Stimulated activated CD4-positive, alpha-beta T cell treated with anti-CD3 and anti-CD28 coated beads, TNF-alpha, amount 100 ng/mL, for 48 hours (primary cell): ENCODE measurements around the gene CDK2.
"Not testable (repeated sequence)": the region's sequence is repeated elsewhere in the genome, so short reads cannot be mapped to it uniquely, and the experiment has no call there.

Experiments
- DNase-seq, 3 donors: peaks; one replicate each; pipeline ENCODE4 v3.0.0-alpha.2; 2020; ENCODE audit warnings: low read depth in 3 of 3

Gene CDK2

DNA sequence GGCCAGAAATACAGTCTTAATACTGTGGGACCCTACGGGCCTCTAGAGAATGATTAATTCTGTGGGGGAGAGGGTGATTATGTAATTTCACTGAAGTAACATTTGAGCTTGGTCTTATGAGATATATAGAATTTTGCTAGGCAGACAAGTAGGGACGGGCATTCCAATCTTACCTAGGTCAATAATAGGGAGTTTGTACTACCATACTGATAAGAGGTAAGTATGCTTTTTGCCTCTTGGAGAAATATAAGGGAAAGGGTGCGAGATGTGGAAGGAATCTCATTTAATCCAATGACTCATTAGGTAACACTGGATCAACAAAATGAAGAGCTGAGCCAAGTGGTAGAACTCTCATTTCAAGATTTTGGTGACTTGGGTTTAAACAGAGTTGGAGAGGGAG, 12.4 kb downstream of the CDK2 start:
- DNase-seq: no peak

DNA sequence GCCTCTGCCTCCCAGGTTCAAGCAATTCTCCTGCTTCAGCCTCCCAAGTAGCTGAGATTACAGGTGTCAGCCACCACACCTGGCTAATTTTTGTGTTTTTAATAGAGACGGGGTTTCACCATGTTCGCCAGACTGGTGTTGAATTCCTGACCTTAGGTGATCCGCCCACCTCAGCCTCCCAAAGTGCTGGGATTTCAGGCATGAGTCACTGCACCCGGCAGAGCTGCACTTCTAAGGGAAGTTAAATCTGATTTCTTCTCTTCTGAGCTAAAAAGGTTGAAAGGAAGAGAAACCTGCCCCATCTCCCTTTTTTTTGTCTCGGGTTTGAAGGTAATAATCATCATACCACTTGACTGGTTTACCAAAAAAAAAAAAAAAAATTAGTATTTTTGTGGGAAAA, 15.3 kb downstream of the CDK2 start:
- not testable (repeated sequence) for DNase-seq

DNA sequence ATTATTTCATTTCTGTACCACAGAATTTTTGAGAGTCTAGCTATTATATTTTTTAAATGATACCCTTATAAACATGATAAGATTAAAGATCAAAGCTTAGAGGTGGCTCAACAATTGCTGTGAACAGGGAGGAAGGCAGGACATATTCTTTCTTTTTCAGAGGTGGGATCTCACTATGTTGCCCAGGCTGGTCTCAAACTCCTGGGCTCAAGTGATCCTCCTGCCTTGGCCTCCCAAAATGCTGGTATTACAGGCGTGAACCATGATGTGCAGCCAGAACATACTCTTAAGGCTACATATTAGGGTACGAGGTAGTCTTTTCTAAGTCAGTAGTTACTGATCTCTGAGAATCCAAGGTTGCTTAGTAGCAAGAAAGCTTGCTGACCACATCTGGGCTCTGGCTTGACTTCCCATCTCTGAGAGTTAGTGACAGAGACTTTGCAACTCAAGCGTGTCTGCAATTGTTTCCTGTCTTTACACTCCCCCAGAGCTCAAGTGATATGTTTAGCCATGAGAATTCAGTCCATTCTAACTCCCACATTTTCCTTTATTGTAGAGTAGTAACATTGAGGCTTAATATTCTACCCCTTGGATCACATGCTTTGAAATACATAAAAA, 15.8 kb downstream of the CDK2 start:
- DNase-seq: no peak

DNA sequence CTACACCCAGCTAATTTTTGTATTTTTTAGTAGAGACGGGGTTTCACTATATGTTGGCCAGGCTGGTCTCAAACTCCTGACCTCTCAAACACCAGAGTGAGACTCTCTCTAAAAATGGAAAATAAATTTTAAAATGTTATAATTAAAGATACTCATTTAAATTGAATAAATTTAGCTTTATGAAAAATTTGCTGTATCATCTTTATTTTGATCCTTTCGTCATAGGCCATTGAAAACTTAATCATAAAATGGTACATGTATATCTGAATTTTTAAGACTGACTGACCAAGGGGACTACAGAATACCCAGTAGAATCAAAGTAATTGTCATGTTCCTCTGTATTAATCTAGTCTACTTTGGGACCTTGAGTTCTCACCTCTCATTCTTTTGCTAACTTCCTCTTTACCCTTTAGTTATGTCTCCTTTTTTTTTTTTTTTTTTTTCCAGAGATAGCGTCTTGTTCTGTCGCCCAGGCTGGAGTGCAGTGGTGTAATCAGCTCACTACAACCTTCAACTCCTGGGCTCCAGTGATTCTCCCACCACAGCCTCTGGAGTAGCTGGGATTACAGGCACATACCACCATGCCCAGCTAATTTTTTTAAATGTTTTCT, 16.7 kb downstream of the CDK2 start:
- no peak for DNase-seq

DNA sequence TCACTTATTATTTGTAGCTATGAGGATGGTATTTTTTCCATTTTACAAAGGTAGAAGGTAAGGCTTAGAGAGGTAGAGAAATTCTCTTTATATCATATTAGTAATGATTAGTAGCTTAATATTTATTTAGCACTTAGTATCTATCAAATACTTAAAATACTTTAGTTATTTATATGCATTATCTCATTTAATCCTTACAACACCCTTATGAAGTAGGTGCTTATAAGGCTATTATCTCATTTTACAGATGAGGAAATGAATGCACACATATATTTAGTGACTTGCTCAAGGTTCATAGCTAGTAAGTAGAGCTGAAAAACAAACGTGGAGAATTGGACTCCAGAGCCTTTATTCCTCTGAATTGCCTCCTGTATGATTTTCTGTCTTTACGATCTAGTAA, 18.2 kb downstream of the CDK2 start:
- DNase-seq: no peak

DNA sequence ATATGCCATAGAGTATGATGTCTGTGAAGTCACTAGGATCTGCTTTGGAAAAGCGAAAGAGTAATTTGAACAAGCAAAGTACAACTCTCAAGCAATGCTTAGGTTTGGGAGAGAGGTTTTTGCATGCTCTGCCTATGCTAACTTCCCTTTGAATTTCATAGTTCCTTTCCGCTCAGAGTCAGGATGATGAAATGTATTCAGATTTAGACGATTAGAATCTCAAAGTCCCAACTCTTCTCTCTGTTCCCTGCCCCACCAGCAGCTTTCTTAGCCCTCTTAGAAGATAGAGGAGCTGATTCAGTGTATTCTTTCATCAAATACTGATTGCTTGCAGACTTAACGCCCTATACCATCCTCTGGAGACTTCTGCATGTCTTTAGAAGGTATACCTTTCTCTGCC, 18.7 kb downstream of the CDK2 start:
- DNase-seq: no peak

DNA sequence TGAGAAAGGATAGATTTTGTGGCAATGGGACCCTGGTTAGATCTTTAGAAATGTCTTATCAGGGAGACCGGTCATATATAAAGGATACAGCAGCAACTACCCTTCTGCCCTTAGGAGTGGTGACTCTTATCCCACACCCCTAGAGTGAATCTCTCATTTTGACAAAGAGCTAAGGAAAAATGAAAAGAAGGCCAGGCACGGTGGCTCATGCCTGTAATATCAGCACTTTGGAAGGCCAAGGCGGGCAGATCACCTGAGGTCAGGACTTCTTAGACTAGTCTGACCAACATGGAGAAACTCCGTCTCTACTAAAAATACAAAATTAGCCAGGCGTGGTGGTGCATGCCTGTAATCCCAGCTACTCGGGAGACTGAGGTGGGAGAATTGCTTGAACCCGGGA, 19.3 kb downstream of the CDK2 start:
- DNase-seq: not testable (repeated sequence)

DNA sequence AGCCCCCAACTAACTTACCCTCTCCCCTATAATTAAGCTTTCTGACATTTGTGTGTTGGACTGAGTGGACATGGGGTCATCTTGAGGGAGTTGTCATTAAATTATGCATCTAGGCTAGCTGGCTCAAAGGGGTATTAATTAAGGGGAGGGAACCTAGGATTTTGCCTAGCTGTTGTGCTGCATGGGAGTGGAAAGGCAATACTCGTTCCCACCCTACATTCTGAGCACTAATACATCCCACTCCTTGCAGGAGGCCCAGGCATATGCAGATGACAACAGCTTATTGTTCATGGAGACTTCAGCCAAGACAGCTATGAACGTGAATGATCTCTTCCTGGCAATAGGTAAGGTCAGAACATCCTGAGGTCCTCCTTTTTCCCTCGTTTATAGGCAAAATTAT, 24.5 kb downstream of the CDK2 start:
- no peak for DNase-seq

DNA sequence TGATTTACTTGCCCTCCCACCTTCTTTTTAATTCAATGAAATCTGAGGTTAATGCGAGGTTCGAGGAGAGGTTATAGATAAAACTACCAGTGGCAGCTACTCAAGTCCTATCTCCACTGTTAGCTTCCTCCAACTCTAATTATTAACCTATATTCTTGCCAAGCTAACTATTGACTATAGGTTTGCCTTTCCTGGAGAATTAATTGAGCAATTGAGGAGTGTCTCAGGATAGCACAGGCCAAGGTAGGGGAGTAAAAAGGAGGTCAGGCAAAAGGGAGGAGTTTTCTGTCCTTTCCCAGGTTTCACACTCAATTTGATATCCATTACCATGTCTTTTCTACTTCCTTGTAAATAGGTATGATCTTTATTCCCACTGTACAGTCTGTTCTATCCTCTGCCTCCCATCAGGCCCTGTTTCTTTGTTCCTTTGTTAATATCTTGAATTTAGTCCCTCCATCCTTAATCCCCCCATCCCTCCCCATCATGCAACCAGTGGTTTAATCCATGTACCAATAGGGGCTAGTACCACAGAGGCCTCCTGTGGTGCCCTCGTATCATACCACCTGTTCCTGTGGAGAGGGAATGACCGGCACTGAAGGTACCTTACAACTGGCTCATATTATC, 26.7 kb downstream of the CDK2 start:
- DNase-seq: no peak

DNA sequence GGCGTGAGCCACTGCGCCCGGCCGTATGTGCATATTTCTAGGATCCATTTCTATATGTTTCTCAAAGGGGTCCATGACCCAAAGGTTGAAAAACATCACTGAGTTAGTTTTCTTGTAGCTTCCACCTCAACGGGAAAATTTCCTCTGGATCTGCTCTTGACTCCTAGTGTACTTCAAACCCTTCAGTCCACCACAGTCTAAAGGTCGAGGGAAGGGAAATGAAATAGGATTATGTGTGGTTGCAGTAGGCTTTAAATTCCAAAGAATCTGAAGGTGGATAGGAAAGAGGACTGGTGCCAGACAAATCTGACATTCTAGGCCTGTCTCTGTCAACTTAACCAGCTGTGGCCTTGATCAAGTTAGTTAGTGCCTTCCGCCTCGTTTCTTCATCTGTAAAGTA, 28.7 kb downstream of the CDK2 start:
- no peak for DNase-seq

DNA sequence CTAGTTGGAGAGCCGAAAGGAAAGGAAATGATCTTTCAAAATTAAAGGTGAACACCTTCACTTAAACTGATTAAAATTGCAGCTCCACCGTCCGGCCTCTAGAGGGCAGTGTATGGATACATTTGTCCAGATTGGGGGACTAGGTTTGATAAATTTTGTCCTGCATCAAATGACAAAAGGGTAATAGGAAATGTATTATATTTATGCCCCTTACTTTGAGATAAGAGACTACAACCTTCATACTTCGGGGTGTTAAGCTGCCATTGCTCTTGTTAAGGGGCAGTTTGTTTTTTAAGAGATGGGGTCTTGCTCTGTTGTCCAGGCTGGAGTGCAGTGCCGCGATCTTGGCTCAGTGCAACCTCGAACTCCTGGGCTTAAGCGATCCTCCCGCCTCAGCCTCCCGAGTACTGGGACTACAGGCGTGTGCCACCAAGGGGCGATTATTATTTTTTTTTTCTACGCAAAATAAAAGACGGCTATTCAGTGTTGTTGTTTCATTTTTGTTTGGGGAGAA, 29.6 kb downstream of the CDK2 start:
- peak; percentile 30 to 39 (median 34) for DNase-seq

DNA sequence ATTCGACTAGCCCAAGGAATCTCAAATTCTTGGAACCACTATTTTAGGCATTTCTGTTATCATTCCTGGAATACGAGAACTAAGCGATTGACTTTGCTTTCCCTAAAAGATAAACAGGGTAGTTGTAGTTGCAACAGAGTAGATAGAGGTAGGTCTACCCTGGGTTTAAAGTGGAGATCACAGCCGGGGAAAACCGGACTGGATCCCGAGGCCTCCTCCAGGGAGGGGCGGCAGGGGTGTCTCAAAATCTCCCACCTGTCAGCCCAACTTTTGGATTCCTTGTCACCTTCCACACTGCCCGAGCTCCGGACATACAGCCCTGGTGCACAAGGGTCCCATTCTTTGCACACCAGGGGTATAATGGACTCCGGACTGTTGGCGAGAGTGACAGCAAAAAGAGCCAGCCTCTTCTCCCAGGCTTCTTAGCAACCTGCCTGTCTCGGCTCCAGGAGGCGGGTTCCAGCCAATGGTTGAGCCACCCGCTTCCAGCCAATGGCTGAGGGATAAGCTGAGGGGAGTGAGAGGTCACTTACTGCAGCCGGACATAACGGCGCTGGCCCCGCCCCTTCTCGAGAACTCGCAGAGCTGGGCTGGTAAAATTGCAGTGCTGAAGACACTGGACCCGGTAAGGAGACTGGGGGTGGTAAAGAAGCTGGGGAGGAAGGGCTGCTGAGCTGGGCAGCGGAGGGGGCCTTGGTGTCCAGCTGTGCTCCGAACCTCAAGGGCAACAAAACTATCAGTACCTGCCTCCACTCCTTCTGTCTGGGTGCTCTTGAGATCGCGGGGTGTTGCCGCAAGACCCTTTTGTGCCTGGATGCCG, 30.3 kb downstream of the CDK2 start, which contains the start of gene SUOX:
SUOX (plus strand) TSS at position 562 of the 820 bp plus-strand sequence. CDS start 4,946 bp downstream, outside the sequence.
- no peak for DNase-seq

DNA sequence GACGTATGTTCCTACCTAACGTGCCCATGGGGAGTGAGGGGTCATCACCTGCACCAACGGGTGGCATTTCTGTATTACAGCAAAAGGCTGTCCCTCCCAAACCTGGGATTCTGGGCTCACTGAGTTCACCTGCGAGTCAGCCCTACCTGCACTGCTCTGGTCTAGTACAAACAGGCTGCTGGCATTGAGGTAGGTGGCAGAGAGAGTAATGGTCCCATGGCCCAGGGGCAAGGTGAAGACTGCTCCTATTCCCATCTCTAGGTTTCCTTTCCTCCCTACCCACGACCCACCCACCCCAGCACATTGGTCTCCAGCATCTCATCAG, 30.9 kb downstream of the CDK2 start:
- no peak for DNase-seq

DNA sequence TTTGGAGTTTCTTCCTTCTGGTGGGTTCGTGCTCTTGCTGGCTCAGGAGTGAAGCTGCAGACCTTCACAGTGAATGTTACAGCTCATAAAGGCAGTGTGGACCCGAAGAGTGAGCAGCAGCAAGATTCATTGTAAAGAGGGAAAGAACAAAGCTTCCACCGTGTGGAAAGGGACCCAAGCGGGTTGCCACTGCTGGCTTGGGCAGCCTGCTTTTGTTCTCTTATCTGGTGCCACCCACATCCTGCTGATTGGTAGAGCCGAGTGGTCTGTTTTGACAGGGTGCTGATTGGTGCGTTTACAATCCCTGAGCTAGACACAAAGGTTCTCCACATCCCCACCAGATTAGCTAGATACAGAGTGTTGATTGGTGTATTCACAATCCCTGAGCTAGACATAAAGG, 32.9 kb downstream of the CDK2 start:
- DNase-seq: not testable (repeated sequence)

DNA sequence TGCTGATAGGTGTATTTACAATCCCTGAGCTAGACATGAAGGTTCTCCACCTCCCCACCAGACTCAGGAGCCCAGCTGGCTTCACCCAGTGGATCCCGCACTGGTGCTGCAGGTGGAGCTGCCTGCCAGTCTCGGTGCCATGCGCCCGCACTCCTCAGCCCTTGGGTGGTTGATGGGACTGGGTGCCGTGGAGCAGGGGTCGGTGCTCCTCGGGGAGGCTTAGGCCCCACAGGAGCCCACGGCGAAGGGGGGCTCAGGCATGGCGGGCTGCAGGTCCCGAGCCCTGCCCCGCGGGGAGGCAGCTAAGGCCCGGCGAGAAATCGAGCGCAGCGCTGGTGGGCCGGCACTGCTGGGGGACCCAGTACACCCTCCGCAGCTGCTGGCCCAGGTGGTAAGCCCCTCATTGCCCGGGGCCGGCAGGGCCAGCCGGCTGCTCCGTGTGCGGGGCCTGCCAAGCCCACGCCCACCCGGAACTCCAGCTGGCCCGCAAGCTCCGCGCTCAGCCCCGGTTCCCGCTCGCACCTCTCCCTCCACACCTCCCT, 33.4 kb downstream of the CDK2 start:
- not testable (repeated sequence) for DNase-seq

DNA sequence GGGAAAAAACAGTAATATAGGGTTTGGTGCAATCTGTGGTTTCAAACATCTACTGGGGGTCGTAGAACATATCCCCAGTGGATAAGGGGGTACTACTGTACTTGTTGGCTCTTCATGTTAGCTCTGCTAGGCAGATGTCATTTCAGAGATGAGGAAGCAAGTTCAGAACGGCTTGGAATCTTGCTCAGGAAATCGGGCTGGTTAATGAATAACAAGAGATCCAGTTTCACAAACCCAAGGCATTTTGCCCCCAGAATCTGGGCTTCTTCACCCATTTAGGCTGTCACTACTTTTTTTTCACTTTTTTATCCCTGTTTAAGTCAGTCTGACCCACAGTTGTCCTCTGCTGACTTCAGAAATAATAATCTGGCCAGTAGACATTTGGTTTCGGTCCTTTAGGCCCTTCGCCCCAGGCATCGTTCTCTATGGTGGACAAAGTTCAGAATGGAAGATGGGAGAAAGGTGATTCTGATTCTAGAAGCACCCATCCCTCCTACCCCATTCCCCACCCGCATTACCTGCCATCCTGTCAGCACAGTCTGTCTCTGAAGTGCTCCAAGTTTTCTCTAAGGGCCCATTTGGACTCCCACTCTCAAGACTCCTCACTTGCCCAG, 35.0 kb downstream of the CDK2 start:
- no peak for DNase-seq

DNA sequence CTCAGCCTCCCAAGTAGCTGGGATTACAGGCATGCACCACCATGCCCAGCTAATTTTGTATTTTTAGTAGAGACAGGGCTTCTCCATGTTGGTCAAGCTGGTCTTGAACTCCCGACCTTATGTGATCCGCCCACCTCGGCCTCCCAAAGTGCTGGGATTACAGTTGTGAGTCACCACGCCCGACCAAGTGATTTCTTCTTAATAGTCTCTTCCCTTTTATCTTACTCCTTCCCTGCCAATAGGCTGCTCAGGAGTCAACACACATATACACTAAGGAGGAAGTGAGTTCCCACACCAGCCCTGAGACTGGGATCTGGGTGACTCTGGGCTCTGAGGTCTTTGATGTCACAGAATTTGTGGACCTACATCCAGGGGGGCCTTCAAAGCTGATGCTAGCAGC, 36.7 kb downstream of the CDK2 start:
- DNase-seq: not testable (repeated sequence)

DNA sequence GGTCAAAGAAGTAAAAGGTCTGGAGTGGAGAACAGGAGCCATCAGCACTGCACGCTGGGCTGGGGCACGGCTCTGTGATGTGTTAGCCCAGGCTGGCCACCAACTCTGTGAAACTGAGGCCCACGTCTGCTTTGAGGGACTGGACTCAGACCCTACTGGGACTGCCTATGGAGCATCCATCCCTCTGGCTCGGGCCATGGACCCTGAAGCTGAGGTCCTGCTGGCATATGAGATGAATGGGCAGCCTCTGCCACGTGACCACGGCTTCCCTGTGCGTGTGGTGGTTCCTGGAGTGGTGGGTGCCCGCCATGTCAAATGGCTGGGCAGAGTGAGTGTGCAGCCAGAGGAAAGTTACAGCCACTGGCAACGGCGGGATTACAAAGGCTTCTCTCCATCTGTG, 37.6 kb downstream of the CDK2 start:
- no peak for DNase-seq

DNA sequence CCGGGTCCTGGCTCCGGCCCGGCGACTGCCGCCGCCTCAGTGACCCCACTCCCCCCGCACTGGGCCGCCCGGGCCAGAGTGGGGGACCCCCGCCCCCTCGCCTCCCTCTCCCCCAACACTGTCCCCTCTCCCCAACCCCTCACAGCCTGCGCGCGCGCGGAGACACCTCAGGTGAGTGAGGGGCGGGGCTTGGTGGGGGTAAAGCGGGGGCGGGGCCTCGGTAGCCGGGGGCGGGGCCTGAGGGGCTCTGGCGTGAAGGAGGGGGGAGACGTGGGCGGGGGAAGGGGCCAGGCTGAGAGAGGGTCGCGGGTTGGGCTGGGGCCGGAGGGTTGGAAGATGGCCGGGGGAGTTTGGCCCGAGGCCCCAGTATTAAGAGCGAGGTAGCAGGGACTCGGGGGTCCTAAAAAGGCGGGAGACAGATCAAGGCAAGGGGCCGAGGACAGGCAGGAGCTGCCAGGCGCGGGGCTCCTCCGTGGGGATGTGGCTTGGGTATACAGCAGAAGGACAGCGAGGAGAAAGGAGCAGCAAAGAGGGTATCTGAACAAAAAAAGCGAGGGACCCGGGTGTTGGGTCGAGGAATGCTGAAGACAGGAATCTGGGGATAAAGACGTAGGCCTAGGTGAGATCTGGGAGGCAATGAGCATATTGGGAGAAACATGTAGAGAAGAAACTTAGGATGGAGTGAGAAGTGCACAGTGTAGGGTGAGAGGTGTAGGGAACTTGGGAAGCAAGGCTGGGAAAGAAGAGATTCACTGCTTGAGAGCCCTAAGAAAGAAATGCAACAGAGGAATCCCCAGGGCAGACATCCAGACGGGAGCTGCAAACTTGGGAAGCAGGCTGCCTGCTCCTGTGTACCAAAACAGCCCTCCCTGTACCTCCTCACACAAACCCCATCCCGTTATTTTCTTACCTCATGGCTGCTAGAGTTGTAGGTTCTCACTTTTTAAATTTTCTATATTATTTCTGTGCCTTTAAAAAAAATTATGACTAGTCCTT, 41.2 kb downstream of the CDK2 start:
- DNase-seq: peak in 1 of 3 donors; percentile 84

DNA sequence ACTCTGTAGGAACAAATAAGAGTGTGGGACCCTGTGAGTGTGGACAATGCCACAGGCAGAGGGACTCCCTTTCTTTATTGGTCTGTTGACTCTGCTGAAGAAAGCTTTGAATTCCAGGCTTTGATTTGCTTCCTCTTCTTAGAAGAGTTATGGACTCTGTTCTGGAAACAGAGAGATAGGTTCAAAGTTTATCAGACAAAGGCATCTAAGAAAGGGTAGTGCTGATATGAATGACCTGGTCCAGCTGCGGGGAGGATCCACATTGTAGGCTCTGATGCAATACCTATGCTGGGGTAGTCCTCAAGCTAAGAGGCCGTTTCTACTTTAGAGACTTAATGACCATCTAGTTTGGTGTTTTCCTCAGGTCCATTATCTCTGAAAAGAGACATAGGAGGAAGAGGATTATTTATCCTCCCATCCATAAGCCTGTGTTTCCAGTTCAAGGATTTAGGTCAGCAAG, 43.5 kb downstream of the CDK2 start:
- no peak for DNase-seq
